WTC11 (cell line): ENCODE measurements around the gene ZC3H12C. TPM values are rescaled to one million over a fixed set of nuclear protein-coding genes. Genes with fewer than 3 reads are reported as not detected.

Source experiments
- ATAC-seq: fragments of 200-7000 bp; cut with Tn5 transposase; 2 replicates; pipeline ENCODE4 v1.10.0; 2021; ENCODE audit warnings: mild to moderate bottlenecking, moderate library complexity
- CTCF ChIA-PET: fragments of 300-600 bp; sonication (Branson Sonifier 250); formaldehyde crosslinking; loops from one replicate; lab custom pipeline; 2021; ENCODE audit warnings: antibody characterized with exemption; lab: Charles Lee
- POLR2A ChIA-PET: fragments of 350-600 bp; sonication (Branson Sonifier 250); formaldehyde crosslinking; loops from one replicate; lab custom pipeline; 2021; ENCODE audit warnings: antibody characterized with exemption; lab: Charles Lee
- DNase-seq: peaks from one replicate; pipeline ENCODE4 v3.0.0; 2021; ENCODE audit warnings: low spot score
- H3K27ac Mint-ChIP-seq: 2 replicates; pipeline ENCODE4 v1.8.0; 2021; ENCODE audit warnings: mixed read lengths
- H3K27me3 Mint-ChIP-seq: 2 replicates; pipeline ENCODE4 v1.8.0; 2021; ENCODE audit warnings: low read depth, mild to moderate bottlenecking, moderate library complexity, mixed read lengths
- H3K36me3 Mint-ChIP-seq: 2 replicates; pipeline ENCODE4 v1.8.0; 2021; ENCODE audit warnings: mixed read lengths
- H3K4me1 Mint-ChIP-seq: 2 replicates; pipeline ENCODE4 v1.8.0; 2022; ENCODE audit warnings: mixed read lengths
- H3K4me3 Mint-ChIP-seq: 2 replicates; pipeline ENCODE4 v1.8.0; 2021; ENCODE audit warnings: mild to moderate bottlenecking, moderate library complexity, mixed read lengths
- H3K9me3 Mint-ChIP-seq: 2 replicates; pipeline ENCODE4 v1.8.0; 2021; ENCODE audit warnings: mixed read lengths
- CBFB ChIP-seq: sonication (generic); formaldehyde crosslinking; IDR thresholded peaks from 2 replicates; pipeline ENCODE4 v1.8.1; 2022; ENCODE audit warnings: mild to moderate bottlenecking, low read depth, missing genetic modification reagents
- CREB1 ChIP-seq: sonication (generic); formaldehyde crosslinking; IDR thresholded peaks from 2 replicates; pipeline ENCODE4 v1.8.0; 2023; ENCODE audit warnings: mild to moderate bottlenecking, missing genetic modification reagents
- FOXP1 ChIP-seq: sonication (generic); formaldehyde crosslinking; IDR thresholded peaks from 2 replicates; pipeline ENCODE4 v1.8.0; 2022; ENCODE audit warnings: missing genetic modification reagents, mild to moderate bottlenecking, moderate library complexity, borderline replicate concordance
- GRHL2 ChIP-seq: fragments of 250-450 bp; sonication (Bioruptor Pico); IDR thresholded peaks from 2 replicates; pipeline ENCODE4 v1.8.0; 2022; ENCODE audit warnings: mild to moderate bottlenecking, moderate library complexity; ENCODE audit not compliant: insufficient replicate concordance, severe bottlenecking
- KAT7 ChIP-seq: sonication (generic); formaldehyde crosslinking; IDR thresholded peaks from 2 replicates; pipeline ENCODE4 v1.8.1; 2023; ENCODE audit warnings: missing genetic modification reagents, mild to moderate bottlenecking, borderline replicate concordance
- SMAD3 ChIP-seq: sonication (generic); formaldehyde crosslinking; IDR thresholded peaks from 2 replicates; pipeline ENCODE4 v1.8.0; 2022; ENCODE audit warnings: missing genetic modification reagents, mild to moderate bottlenecking, borderline replicate concordance
- TCF7 ChIP-seq: sonication (generic); formaldehyde crosslinking; IDR thresholded peaks from 2 replicates; pipeline ENCODE4 v1.8.0; 2022; ENCODE audit warnings: mild to moderate bottlenecking, low read depth, missing genetic modification reagents, moderate library complexity
- ZNF219 ChIP-seq: sonication (generic); formaldehyde crosslinking; IDR thresholded peaks from 2 replicates; pipeline ENCODE4 v1.8.0; 2023; ENCODE audit warnings: missing genetic modification reagents, mild to moderate bottlenecking, borderline replicate concordance
- total RNA-seq: library from RNA; stranded (reverse); gene quantifications from 3 replicates; pipeline ENCODE4 v1.2.3, GENCODE V29; 2021
- TF ChIP-seq, protein P1 (sequence below): sonication (generic); formaldehyde crosslinking; IDR thresholded peaks from 2 replicates; pipeline ENCODE4 v1.8.0; 2023; ENCODE audit warnings: missing genetic modification reagents
- TF ChIP-seq, protein P2 (sequence below): sonication (generic); formaldehyde crosslinking; IDR thresholded peaks from 2 replicates; pipeline ENCODE4 v1.8.1; 2023; ENCODE audit warnings: mild to moderate bottlenecking, missing genetic modification reagents, borderline replicate concordance
- TF ChIP-seq, protein P3 (sequence below): fragments of 250-450 bp; sonication (Bioruptor Pico); IDR thresholded peaks from 2 replicates; pipeline ENCODE4 v2.1.2; 2022; ENCODE audit warnings: mild to moderate bottlenecking, moderate library complexity
- TF ChIP-seq, protein P4 (sequence below): fragments of 250-450 bp; sonication (Bioruptor Pico); IDR thresholded peaks from 2 replicates; pipeline ENCODE4 v1.9.0; 2021; ENCODE audit warnings: moderate library complexity, mild to moderate bottlenecking, inconsistent platforms, borderline replicate concordance
- TF ChIP-seq, protein P5 (sequence below): sonication (generic); formaldehyde crosslinking; conservative IDR thresholded peaks from 2 replicates; pipeline ENCODE4 v1.8.1; 2023; ENCODE audit warnings: mild to moderate bottlenecking, low read depth, missing genetic modification reagents, moderate library complexity
- TF ChIP-seq, protein P6 (sequence below): sonication (generic); formaldehyde crosslinking; IDR thresholded peaks from 2 replicates; pipeline ENCODE4 v1.8.1; 2022; ENCODE audit warnings: mild to moderate bottlenecking, moderate library complexity, missing genetic modification reagents
- TF ChIP-seq, protein P7 (sequence below): fragments of 250-450 bp; sonication (Bioruptor Pico); IDR thresholded peaks from 2 replicates; pipeline ENCODE4 v1.9.0; 2021; ENCODE audit warnings: mild to moderate bottlenecking
- TF ChIP-seq, protein P8 (sequence below): sonication (generic); formaldehyde crosslinking; IDR thresholded peaks from 2 replicates; pipeline ENCODE4 v1.8.0; 2023; ENCODE audit warnings: mild to moderate bottlenecking, missing genetic modification reagents
- TF ChIP-seq, protein P9 (sequence below): fragments of 250-450 bp; sonication (Bioruptor Pico); IDR thresholded peaks from 2 replicates; pipeline ENCODE4 v1.8.0; 2021; ENCODE audit warnings: mild to moderate bottlenecking

ZC3H12C gene
- total RNA-seq, 1 experiment from 2014 or later = 2.4 TPM

DNA sequence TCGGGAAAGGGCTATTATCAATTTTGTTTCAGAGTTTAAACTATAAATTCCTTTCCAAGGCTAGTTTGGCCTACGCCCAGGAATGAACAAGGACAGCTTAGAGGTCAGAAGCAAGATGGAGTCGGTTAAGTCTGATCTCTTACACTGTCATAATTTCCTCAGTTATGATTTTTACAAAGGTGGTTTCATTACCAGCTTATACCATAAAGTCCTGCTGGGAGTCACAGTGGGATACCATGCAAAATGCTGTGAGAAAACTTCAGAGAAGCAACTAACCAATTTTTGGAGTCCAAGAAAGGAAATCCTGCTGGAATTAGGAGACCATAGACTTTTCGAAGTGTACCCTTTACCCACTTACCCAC is 17.4 kb upstream of the ZC3H12C start:
- DNase-seq = no peak
- no peak for ATAC-seq
- ChIA-PET POLR2A (no interaction called here), CTCF (no interaction called here)
- H3K4me1 Mint-ChIP-seq = peaks cover 36% of the 10 kb centered on the region
- no peak for TF ChIP-seq GRHL2 (CRISPR knock-in tag)
- no peak for TF ChIP-seq CREB1 (CRISPR knock-in tag)
- TF ChIP-seq, protein P1, sequence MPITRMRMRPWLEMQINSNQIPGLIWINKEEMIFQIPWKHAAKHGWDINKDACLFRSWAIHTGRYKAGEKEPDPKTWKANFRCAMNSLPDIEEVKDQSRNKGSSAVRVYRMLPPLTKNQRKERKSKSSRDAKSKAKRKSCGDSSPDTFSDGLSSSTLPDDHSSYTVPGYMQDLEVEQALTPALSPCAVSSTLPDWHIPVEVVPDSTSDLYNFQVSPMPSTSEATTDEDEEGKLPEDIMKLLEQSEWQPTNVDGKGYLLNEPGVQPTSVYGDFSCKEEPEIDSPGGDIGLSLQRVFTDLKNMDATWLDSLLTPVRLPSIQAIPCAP = no peak
- TF ChIP-seq, protein P2, sequence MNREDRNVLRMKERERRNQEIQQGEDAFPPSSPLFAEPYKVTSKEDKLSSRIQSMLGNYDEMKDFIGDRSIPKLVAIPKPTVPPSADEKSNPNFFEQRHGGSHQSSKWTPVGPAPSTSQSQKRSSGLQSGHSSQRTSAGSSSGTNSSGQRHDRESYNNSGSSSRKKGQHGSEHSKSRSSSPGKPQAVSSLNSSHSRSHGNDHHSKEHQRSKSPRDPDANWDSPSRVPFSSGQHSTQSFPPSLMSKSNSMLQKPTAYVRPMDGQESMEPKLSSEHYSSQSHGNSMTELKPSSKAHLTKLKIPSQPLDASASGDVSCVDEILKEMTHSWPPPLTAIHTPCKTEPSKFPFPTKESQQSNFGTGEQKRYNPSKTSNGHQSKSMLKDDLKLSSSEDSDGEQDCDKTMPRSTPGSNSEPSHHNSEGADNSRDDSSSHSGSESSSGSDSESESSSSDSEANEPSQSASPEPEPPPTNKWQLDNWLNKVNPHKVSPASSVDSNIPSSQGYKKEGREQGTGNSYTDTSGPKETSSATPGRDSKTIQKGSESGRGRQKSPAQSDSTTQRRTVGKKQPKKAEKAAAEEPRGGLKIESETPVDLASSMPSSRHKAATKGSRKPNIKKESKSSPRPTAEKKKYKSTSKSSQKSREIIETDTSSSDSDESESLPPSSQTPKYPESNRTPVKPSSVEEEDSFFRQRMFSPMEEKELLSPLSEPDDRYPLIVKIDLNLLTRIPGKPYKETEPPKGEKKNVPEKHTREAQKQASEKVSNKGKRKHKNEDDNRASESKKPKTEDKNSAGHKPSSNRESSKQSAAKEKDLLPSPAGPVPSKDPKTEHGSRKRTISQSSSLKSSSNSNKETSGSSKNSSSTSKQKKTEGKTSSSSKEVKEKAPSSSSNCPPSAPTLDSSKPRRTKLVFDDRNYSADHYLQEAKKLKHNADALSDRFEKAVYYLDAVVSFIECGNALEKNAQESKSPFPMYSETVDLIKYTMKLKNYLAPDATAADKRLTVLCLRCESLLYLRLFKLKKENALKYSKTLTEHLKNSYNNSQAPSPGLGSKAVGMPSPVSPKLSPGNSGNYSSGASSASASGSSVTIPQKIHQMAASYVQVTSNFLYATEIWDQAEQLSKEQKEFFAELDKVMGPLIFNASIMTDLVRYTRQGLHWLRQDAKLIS (CRISPR knock-in tag) = no peak
- no peak for TF ChIP-seq TCF7
- TF ChIP-seq, protein P3, sequence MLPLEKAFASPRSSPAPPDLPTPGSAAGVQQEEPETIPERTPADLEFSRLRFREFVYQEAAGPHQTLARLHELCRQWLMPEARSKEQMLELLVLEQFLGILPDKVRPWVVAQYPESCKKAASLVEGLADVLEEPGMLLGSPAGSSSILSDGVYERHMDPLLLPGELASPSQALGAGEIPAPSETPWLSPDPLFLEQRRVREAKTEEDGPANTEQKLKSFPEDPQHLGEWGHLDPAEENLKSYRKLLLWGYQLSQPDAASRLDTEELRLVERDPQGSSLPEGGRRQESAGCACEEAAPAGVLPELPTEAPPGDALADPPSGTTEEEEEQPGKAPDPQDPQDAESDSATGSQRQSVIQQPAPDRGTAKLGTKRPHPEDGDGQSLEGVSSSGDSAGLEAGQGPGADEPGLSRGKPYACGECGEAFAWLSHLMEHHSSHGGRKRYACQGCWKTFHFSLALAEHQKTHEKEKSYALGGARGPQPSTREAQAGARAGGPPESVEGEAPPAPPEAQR = no peak
- no peak for TF ChIP-seq SMAD3 (CRISPR knock-in tag)
- H3K36me3 Mint-ChIP-seq = peaks cover 6% of the 10 kb centered on the region
- peaks cover 8% of the 10 kb centered on the region for H3K9me3 Mint-ChIP-seq
- no peak overlapping the region for H3K27ac Mint-ChIP-seq
- peak overlapping the region; percentile 7; the same call in 1 of the 2 replicates for H3K4me3 Mint-ChIP-seq
- no peaks in the 10 kb centered on the region; the same call in 1 of the 2 replicates for H3K27me3 Mint-ChIP-seq

DNA sequence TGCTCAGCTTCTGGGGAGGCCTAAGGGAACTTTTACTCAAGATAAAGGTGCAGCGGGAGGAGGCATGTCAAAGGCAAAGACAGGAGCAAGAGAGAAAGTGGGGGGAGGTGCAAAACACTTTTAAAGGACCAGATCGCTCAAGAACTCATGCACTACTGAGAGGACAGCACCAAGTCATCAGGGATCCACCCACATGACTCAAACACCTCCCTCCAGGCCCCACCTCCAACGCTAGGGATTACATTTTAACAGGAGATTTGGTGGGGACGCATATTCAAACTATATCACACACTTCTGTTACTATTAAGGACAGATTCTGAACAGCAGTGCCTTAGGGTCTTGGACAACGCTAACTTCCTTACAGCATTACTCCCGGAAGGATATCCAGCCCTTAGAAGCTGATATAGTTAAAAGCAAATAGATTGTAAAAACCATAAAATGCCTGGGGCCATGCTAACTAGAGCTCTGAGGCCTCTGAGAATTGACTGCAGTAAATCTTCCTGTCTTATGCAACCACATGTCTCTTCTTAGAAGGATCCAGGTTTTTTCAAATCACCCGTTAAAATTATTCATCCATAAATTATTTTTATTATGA is 16.7 kb upstream of the ZC3H12C start:
- Mint-ChIP-seq H3K27ac (peak overlapping the region; percentile 51; the same call in 1 of the 2 replicates), H3K4me3 (no peak overlapping the region)
- peak; percentile 83 for ATAC-seq
- TF ChIP-seq, protein P4, sequence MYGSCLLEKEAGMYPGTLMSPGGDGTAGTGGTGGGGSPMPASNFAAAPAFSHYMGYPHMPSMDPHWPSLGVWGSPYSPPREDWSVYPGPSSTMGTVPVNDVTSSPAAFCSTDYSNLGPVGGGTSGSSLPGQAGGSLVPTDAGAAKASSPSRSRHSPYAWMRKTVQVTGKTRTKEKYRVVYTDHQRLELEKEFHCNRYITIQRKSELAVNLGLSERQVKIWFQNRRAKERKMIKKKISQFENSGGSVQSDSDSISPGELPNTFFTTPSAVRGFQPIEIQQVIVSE (CRISPR knock-in tag) = no peak
- TF ChIP-seq, protein P5, sequence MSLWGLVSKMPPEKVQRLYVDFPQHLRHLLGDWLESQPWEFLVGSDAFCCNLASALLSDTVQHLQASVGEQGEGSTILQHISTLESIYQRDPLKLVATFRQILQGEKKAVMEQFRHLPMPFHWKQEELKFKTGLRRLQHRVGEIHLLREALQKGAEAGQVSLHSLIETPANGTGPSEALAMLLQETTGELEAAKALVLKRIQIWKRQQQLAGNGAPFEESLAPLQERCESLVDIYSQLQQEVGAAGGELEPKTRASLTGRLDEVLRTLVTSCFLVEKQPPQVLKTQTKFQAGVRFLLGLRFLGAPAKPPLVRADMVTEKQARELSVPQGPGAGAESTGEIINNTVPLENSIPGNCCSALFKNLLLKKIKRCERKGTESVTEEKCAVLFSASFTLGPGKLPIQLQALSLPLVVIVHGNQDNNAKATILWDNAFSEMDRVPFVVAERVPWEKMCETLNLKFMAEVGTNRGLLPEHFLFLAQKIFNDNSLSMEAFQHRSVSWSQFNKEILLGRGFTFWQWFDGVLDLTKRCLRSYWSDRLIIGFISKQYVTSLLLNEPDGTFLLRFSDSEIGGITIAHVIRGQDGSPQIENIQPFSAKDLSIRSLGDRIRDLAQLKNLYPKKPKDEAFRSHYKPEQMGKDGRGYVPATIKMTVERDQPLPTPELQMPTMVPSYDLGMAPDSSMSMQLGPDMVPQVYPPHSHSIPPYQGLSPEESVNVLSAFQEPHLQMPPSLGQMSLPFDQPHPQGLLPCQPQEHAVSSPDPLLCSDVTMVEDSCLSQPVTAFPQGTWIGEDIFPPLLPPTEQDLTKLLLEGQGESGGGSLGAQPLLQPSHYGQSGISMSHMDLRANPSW (CRISPR knock-in tag) = no peak
- no peak for TF ChIP-seq KAT7 (CRISPR knock-in tag)
- TF ChIP-seq, protein P6, sequence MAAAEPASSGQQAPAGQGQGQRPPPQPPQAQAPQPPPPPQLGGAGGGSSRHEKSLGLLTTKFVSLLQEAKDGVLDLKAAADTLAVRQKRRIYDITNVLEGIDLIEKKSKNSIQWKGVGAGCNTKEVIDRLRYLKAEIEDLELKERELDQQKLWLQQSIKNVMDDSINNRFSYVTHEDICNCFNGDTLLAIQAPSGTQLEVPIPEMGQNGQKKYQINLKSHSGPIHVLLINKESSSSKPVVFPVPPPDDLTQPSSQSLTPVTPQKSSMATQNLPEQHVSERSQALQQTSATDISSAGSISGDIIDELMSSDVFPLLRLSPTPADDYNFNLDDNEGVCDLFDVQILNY (CRISPR knock-in tag) = no peak
- no peak for TF ChIP-seq ZNF219 (CRISPR knock-in tag)
- TF ChIP-seq CBFB (CRISPR knock-in tag) = no peak
- TF ChIP-seq, protein P7, sequence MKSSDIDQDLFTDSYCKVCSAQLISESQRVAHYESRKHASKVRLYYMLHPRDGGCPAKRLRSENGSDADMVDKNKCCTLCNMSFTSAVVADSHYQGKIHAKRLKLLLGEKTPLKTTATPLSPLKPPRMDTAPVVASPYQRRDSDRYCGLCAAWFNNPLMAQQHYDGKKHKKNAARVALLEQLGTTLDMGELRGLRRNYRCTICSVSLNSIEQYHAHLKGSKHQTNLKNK (CRISPR knock-in tag) = no peak
- TF ChIP-seq FOXP1 (CRISPR knock-in tag) = no peak
- TF ChIP-seq, protein P8, sequence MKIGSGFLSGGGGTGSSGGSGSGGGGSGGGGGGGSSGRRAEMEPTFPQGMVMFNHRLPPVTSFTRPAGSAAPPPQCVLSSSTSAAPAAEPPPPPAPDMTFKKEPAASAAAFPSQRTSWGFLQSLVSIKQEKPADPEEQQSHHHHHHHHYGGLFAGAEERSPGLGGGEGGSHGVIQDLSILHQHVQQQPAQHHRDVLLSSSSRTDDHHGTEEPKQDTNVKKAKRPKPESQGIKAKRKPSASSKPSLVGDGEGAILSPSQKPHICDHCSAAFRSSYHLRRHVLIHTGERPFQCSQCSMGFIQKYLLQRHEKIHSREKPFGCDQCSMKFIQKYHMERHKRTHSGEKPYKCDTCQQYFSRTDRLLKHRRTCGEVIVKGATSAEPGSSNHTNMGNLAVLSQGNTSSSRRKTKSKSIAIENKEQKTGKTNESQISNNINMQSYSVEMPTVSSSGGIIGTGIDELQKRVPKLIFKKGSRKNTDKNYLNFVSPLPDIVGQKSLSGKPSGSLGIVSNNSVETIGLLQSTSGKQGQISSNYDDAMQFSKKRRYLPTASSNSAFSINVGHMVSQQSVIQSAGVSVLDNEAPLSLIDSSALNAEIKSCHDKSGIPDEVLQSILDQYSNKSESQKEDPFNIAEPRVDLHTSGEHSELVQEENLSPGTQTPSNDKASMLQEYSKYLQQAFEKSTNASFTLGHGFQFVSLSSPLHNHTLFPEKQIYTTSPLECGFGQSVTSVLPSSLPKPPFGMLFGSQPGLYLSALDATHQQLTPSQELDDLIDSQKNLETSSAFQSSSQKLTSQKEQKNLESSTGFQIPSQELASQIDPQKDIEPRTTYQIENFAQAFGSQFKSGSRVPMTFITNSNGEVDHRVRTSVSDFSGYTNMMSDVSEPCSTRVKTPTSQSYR (CRISPR knock-in tag) = no peak
- TF ChIP-seq, protein P9, sequence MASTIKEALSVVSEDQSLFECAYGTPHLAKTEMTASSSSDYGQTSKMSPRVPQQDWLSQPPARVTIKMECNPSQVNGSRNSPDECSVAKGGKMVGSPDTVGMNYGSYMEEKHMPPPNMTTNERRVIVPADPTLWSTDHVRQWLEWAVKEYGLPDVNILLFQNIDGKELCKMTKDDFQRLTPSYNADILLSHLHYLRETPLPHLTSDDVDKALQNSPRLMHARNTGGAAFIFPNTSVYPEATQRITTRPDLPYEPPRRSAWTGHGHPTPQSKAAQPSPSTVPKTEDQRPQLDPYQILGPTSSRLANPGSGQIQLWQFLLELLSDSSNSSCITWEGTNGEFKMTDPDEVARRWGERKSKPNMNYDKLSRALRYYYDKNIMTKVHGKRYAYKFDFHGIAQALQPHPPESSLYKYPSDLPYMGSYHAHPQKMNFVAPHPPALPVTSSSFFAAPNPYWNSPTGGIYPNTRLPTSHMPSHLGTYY (CRISPR knock-in tag) = no peak

More for the DNA sequence above, 16.7 kb upstream of the ZC3H12C start:
- ChIA-PET CTCF (no interaction called here), POLR2A (no interaction called here)
- Mint-ChIP-seq H3K9me3 (peaks cover 8% of the 10 kb centered on the region), H3K27me3 (no peaks in the 10 kb centered on the region; the same call in 1 of the 2 replicates), H3K36me3 (peaks cover 6% of the 10 kb centered on the region), H3K4me1 (peaks cover 36% of the 10 kb centered on the region)
- DNase-seq = no peak
